GM12864 (cell line): Measurements from ENCODE around the gene CUL1.

Source experiments
- DNase-seq: peaks from one replicate; pipeline ENCODE4 v3.0.0-alpha.2; 2011; ENCODE audit warnings: low read depth
- H3K4me3 ChIP-seq: 2 replicates; pipeline ENCODE4 v1.5.1; 2011; ENCODE audit warnings: mild to moderate bottlenecking, low read depth, low read length, control low read depth
- TF ChIP-seq, protein P1 (sequence below): IDR thresholded peaks from 2 replicates; pipeline ENCODE4 v1.5.1; 2011; ENCODE audit warnings: low read depth, mild to moderate bottlenecking, moderate library complexity, low read length, control low read depth, inconsistent platforms; ENCODE audit errors: missing control alignments

Gene CUL1

GRCh38 chr7:148790850-148791249 is 92.1 kb downstream of the CUL1 start:
- no peak for DNase-seq
- TF ChIP-seq, protein P1, sequence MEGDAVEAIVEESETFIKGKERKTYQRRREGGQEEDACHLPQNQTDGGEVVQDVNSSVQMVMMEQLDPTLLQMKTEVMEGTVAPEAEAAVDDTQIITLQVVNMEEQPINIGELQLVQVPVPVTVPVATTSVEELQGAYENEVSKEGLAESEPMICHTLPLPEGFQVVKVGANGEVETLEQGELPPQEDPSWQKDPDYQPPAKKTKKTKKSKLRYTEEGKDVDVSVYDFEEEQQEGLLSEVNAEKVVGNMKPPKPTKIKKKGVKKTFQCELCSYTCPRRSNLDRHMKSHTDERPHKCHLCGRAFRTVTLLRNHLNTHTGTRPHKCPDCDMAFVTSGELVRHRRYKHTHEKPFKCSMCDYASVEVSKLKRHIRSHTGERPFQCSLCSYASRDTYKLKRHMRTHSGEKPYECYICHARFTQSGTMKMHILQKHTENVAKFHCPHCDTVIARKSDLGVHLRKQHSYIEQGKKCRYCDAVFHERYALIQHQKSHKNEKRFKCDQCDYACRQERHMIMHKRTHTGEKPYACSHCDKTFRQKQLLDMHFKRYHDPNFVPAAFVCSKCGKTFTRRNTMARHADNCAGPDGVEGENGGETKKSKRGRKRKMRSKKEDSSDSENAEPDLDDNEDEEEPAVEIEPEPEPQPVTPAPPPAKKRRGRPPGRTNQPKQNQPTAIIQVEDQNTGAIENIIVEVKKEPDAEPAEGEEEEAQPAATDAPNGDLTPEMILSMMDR: no peak
- H3K4me3 ChIP-seq: no peak overlapping the region

DNA sequence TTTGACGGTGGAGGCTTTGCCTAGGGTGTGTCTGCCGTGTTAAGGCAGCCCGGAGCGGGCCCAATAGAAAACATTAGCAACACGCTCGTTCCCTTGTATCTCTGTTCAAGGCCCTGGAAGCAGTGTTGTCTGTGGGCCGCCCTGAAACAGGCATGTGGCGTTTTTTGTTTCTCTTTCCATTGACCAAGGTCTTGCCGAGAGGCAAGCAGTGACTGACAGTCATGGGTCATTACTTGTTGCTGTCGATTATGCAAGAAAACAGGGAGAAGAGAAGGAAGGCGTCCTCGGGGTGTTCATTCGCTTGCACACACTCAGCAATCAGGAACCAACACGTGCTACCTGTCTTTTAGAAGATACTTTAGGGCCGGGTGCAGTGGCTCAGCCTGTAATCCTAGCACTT is 92.8 kb downstream of the CUL1 start:
- TF ChIP-seq, protein P1: no peak
- no peak for DNase-seq
- no peak overlapping the region for H3K4me3 ChIP-seq

- DNase-seq: no peak
- TF ChIP-seq, protein P1: no peak
- H3K4me3 ChIP-seq: no peak overlapping the region
Observed at GRCh38 chr7:148793590-148793989, 94.9 kb downstream of the CUL1 start.

DNA sequence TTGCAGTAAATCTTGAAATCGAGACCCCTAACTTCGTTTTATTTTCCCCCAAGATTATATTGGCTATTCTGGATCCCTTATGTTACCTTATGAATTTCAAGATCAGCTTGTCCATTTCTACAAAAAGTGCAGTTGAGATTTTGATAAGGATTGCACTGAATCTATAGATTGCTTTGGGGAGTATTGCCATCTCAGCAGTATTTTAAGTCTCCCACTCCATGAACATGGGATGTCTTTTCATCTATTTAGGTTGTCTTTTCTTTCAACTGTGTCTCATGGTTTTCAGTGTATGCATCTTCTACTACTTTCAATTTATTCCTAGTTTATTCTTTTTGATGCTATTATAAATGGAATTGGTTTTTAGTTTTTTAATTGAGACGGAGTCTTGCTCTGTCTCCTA is 95.8 kb downstream of the CUL1 start:
- no peak for DNase-seq
- no peak overlapping the region for H3K4me3 ChIP-seq
- TF ChIP-seq, protein P1: no peak

DNA sequence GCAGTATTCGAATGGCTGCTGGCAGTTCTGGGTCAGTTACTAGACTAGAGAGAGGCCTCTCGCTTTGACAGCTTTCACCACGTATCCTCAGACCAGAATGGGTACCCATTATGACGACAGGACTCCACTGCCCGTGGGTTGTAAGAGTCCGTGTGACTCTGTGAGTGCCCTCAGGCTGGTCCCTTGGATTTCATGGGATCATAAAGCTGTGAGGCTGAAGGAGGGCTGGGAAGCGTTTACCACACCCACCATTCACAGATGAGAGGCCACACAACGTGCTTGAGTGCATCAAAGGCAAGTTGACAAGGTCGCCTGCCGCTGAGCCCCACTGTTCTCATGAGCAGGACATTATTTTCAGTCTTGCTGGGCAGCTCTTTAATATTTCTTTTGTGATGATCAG is 98.1 kb downstream of the CUL1 start:
- DNase-seq: no peak
- TF ChIP-seq, protein P1: no peak

DNA sequence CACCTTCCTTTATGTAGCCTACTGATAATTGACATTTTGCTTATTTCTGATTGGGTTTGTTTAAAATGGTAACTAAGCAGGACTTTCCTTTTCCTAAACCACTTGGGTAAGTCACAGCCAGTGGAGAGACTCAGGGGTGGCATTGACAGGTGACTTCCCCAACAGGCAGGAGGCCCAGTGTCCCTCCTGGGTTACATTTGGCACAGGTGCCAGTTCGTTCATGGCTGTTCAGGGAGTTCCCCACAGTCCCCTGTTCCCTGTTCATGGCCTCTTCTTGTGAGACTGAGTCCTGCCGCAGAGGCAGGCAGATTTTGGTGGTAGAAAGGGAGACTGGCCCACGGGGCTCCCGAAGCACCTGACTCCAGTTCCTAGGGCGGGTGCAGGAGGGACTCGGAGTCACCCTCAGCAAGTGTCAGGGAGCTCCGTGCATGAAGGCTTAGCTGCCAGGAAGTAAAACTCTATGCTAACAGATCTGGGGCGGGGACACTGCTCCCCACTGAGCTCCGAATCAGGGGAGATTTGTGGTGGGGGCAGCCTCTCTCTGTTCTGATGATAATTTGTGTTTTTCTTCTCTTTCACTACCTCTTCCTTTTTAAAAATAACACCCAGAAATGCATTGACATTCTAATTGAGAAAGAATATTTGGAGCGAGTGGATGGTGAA is 101.3 kb downstream of the CUL1 start:
- no peak for DNase-seq
- TF ChIP-seq, protein P1: no peak
- H3K4me3 ChIP-seq: no peak overlapping the region

More for the DNA sequence above, 98.1 kb downstream of the CUL1 start:
- H3K4me3 ChIP-seq: no peak overlapping the region

- no peak for DNase-seq
- no peak overlapping the region for H3K4me3 ChIP-seq
- TF ChIP-seq, protein P1: no peak
Observed at GRCh38 chr7:148800677-148801076, 102.0 kb downstream of the CUL1 start.
